HFFc6 (cell line): ENCODE results near the gene UBASH3B. TPM values are rescaled to one million over a fixed set of nuclear protein-coding genes. Genes with fewer than 3 reads are reported as not detected.

Experiments
- DNase-seq: peaks from one replicate; pipeline ENCODE4 v3.0.0-alpha.2; 2018
- H3K27ac Mint-ChIP-seq: 2 replicates; pipeline ENCODE4 v1.8.0; 2020; ENCODE audit warnings: mild to moderate bottlenecking, mixed read lengths
- H3K27me3 Mint-ChIP-seq: 2 replicates; pipeline ENCODE4 v1.8.0; 2021; ENCODE audit warnings: mild to moderate bottlenecking, moderate library complexity, mixed read lengths; ENCODE audit not compliant: insufficient read depth
- H3K36me3 Mint-ChIP-seq: 2 replicates; pipeline ENCODE4 v1.8.0; 2021; ENCODE audit warnings: low read depth, mixed read lengths
- H3K4me1 Mint-ChIP-seq: 2 replicates; pipeline ENCODE4 v1.8.0; 2020; ENCODE audit warnings: low read depth, mixed read lengths
- H3K4me3 Mint-ChIP-seq: 2 replicates; pipeline ENCODE4 v1.8.0; 2020; ENCODE audit warnings: mild to moderate bottlenecking, moderate library complexity, mixed read lengths
- H3K9me3 Mint-ChIP-seq: 2 replicates; pipeline ENCODE4 v1.8.0; 2020; ENCODE audit warnings: mild to moderate bottlenecking, mixed read lengths
- total RNA-seq, 6 experiments: library from RNA; stranded (reverse); fragmentation: NEBNext Ultra II Directional; extraction: Animal tissue kit (Norgen Biotek cat#: 25700); gene quantifications; 2 replicates in 1 of 6; 3 replicates in 5 of 6; pipeline ENCODE4 v1.2.3, GENCODE V29; 2021
- TF ChIP-seq, protein P1 (sequence below): fragments of 200-600 bp; sonication (generic); IDR thresholded peaks from 2 replicates; pipeline ENCODE4 v1.5.0; 2021; ENCODE audit warnings: antibody characterized with exemption, mild to moderate bottlenecking

UBASH3B gene
- total RNA-seq, 6 experiments from 2014 or later = 44.6 to 60.4 (median 52.9) TPM

DNA sequence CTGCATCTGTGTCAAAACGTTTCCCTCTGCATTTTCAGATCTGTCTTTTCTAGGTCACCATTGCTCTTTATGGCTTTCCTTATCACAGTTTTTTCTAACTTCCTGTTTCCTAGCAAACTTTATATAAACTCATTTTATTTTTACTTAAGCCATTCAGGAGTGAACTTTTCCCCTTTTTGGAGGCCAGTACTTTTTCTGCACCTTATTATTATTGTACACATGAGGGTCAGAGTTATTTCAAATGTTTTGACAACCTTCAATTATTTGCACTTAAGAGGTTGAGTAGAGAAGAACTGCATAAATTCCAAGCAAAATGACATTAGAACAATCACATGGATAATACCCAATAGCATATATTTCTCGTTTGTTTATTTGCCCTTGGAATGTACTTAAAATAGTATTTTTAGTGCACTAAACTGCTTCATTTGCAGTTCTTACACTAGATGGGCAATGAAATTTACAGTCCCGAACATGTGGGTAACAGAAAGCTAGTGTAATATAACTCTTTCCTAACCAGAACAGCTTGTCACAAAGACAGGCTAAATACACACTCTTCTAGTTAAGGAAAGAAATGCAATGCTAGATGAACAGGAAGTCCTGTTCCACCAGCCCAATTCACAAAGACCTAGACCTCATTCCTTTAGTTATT lies 79.5 kb downstream of the UBASH3B start:
- TF ChIP-seq, protein P1, sequence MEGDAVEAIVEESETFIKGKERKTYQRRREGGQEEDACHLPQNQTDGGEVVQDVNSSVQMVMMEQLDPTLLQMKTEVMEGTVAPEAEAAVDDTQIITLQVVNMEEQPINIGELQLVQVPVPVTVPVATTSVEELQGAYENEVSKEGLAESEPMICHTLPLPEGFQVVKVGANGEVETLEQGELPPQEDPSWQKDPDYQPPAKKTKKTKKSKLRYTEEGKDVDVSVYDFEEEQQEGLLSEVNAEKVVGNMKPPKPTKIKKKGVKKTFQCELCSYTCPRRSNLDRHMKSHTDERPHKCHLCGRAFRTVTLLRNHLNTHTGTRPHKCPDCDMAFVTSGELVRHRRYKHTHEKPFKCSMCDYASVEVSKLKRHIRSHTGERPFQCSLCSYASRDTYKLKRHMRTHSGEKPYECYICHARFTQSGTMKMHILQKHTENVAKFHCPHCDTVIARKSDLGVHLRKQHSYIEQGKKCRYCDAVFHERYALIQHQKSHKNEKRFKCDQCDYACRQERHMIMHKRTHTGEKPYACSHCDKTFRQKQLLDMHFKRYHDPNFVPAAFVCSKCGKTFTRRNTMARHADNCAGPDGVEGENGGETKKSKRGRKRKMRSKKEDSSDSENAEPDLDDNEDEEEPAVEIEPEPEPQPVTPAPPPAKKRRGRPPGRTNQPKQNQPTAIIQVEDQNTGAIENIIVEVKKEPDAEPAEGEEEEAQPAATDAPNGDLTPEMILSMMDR = no peak
- Mint-ChIP-seq H3K9me3 (no peaks in the 10 kb centered on the region), H3K27ac (no peak overlapping the region), H3K4me1 (peaks cover 42% of the 10 kb centered on the region), H3K27me3 (no peaks in the 10 kb centered on the region; the same call in 1 of the 2 replicates), H3K4me3 (no peak overlapping the region), H3K36me3 (0 out of 2 replicates have a peak, but pooled peaks cover 4% of the 10 kb centered on the region)
- no peak for DNase-seq

DNA sequence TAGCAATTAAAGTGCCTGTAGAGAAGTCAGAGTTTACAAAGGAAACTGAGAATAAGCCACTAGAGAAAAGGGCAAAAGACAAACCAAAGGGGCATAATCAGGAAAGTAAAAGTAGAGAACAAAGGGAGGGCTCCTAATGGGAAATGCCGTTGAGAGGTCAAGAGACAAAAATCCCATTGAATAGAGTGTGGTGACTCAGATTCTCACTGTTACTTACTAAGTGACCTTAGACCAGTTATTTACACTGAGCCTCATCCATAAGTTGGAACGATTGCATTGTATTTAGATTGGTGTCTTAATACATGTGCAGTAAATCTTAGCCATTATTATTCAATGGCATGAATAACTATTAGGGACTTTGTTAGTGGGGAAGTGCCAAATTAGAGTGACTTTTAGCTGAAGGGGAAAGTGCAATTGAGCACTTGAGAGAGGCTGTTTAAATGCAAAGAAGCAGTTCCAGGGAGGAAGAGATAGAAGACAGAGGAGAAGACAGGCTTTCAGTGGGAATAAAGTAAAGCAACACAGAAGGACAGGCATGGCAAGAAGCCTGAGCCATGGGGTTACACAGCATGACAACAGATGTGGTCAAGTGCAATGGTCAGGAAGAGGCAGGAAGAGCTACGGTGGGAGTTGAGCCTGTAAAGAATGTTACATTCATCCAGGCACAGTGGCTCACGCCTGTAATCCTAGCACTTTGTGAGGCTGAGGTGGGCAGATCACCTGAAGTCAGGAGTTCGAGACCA lies 82.6 kb downstream of the UBASH3B start:
- peaks cover 16% of the 10 kb centered on the region for H3K4me1 Mint-ChIP-seq
- no peak for DNase-seq
- H3K4me3 Mint-ChIP-seq = no peak overlapping the region
- TF ChIP-seq, protein P1 = no peak
- H3K27ac Mint-ChIP-seq = no peak overlapping the region
- 0 out of 2 replicates have a peak, but pooled peaks cover 4% of the 10 kb centered on the region for H3K36me3 Mint-ChIP-seq
- H3K9me3 Mint-ChIP-seq = no peaks in the 10 kb centered on the region
- peaks cover 2% of the 10 kb centered on the region; the same call in 1 of the 2 replicates for H3K27me3 Mint-ChIP-seq

DNA sequence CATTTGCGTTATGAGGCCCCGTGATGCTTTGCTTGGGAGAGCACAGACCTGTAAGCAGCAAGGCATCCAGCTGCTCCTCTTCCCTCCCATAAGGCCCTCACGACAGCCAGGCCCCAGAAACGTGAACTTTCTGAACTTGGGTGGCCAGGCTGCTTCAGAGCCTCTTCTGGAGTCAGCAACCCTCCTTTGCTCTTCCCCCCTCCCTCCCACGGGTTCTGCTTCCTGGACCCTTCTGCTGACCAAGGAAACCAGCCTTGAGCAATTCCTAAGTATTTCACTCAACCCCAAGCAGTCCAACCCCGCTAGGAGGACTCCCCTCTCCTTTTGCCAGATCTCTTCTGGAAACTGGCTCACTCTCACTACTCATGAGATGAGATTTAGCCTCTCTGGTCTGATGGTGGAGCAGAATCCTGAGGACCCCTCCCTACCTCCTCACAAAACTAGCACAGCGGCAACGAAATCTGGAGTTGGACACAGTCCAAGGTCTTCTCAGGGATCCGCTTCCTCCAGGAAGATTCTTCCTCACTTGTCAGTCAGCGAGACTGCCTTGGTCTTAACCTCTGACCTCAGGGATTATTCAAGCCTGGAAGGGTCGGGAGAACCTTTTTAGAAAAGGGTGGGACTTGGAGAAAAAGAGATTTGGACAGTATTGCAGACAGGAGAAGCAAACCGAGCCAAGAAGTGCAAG lies 86.2 kb downstream of the UBASH3B start:
- Mint-ChIP-seq H3K4me1 (peaks cover 11% of the 10 kb centered on the region; the same call in 1 of the 2 replicates), H3K4me3 (no peak overlapping the region), H3K36me3 (no peaks in the 10 kb centered on the region; the same call in 1 of the 2 replicates), H3K27ac (no peak overlapping the region), H3K9me3 (no peaks in the 10 kb centered on the region), H3K27me3 (peaks cover 2% of the 10 kb centered on the region)
- TF ChIP-seq, protein P1 = no peak
- DNase-seq = no peak

GRCh38 chr11:122742301-122743018 lies 86.9 kb downstream of the UBASH3B start:
- no peaks in the 10 kb centered on the region for H3K9me3 Mint-ChIP-seq
- H3K27me3 Mint-ChIP-seq = peaks cover 2% of the 10 kb centered on the region
- no peak for DNase-seq
- TF ChIP-seq, protein P1 = no peak
- peaks cover 18% of the 10 kb centered on the region; the same call in 1 of the 2 replicates for H3K4me1 Mint-ChIP-seq
- H3K36me3 Mint-ChIP-seq = no peaks in the 10 kb centered on the region; the same call in 1 of the 2 replicates
- H3K27ac Mint-ChIP-seq = no peak overlapping the region
- no peak overlapping the region for H3K4me3 Mint-ChIP-seq
